ENCODE measurements around the gene HSPBAP1.

DNA sequence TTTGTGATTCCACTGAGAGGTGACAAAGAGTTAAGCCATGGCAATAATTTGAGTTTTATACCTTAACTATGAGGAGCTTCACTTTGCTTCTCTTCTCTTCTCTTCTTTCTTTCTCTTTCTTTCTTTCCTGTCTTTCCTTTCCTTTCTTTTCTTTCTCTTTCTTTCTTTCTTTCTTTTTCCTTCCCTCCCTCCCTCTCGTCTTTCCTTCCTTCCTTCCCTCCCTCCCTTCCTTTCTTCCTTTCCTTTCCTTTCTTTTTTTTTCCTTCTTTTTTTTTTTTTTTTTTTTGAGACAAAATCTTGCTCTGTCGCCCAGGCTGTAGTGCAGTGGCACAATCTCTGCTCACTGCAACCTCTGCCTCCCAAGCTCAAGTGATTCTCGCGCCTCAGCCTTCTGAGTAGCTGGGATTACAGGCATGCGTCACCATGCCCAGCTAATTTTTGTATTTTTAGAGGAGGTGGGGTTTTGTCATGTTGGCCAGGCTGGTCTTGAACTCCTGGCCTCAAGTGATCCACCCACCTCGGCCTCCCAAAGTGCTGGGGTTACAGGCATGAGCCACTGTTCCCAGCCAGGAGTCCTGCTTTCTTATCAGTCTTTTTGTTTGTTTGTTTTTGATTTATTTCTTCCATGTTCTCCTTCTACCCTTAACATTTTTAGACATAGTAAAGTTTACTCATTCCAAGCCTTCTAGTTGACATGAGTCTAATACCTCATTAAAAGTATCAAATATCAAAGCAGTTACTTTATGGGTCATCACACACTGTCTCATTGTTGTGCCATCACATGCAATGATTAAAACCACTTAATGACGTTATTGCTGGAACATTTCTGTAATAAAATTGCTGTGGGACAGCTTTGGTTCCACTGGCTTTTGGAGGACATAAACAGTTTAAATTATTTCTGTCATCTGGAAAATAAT, 31.1 kb upstream of the HSPBAP1 start:
- TF ChIP-seq, protein P1, sequence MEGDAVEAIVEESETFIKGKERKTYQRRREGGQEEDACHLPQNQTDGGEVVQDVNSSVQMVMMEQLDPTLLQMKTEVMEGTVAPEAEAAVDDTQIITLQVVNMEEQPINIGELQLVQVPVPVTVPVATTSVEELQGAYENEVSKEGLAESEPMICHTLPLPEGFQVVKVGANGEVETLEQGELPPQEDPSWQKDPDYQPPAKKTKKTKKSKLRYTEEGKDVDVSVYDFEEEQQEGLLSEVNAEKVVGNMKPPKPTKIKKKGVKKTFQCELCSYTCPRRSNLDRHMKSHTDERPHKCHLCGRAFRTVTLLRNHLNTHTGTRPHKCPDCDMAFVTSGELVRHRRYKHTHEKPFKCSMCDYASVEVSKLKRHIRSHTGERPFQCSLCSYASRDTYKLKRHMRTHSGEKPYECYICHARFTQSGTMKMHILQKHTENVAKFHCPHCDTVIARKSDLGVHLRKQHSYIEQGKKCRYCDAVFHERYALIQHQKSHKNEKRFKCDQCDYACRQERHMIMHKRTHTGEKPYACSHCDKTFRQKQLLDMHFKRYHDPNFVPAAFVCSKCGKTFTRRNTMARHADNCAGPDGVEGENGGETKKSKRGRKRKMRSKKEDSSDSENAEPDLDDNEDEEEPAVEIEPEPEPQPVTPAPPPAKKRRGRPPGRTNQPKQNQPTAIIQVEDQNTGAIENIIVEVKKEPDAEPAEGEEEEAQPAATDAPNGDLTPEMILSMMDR (IDR thresholded peaks at IDR 0.05; ENCODE audit: low read depth, low read length, poor library complexity, severe bottlenecking) = no peak
- no peak for TF ChIP-seq EZH2phosphoT487 (IDR thresholded peaks at IDR 0.05; ENCODE audit: borderline replicate concordance, low read length)
